ENCODE results near the gene FAM131B.
A peak's percentile ranks its signal among the peaks of the same experiment; 100 is the strongest.

Gene FAM131B

DNA sequence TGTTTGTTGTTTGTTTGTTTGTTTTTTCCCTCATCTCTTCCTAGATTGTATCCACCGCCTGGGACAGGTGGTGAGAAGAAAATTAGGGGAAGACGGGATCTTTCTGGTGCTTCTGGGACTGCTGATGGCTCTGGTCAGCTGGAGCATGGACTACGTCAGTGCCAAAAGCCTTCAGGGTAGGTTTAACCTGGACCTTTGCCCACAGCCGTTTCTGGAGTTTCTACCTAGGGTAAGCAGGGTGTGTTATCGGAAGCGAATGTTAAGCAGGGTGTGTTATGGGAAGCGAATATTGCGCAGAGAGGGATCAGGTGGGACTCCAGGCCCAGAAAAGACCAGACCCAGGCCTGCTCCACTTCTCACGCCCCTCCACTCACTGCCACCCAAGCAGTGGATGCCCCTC is 41.9 kb downstream of the FAM131B start:
- no peak for DNase-seq

DNA sequence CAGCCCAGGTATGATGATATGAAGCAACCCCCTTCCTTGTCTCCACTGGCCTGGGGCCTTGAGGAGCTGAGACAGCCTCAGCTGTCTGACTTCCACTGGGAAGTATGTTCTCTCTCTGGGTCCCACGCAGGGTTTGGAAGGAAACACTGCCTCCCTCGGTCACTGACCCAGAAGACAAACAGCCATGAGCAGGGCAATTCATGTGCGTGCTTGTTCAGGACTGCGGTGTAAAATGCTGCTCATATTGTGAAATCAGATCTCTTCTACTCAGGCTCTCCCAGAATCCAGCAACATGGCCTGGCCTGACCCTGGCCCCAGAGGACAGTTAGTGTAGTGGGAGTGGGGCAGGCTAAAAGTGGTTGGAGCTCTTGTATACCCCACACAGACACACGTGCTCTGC is 43.9 kb downstream of the FAM131B start:
- DNase-seq = no peak

DNA sequence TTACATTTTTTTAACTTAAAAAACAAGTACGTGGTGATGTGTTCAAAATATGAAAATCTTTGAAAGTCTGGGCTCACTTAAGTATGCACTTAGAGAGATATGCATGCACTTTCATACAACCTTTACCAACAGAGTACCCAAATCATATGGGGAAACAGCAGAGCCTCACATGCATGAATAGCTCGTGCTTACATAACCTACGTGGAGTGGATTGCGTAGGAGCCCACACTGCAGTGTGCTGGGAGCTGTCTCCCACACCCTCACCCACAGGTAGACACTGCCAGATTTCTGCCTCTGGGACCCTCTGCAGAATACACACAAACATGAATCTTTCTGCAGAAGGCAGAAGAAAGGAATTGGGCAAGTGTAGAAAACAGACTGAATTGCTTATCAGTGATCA is 46.0 kb downstream of the FAM131B start:
- no peak for DNase-seq

DNA sequence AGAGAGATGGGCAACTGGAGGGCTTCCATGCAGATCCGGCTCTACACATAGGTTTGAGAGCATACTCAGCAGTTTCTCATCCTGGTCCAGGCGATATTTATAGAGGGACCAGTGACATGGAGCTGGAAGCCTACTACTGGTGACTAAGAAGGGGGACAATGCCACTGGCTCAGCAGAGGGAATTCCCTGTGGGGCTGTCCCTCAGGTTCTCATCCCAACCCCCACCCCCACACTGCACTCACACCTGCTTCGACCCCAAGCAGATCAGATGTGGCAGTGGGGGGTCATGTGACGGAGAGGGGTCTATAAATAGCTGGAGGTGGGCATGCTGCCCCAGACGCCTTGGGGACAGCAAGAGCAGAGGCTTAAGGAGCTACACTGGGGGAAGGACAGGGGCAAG is 46.7 kb downstream of the FAM131B start, which contains the start of gene CLCN1:
Gene CLCN1, plus strand, starts transcription at position 336 of the 400 bp plus-strand sequence. CDS start 102 bp downstream, outside the sequence.
- no peak for DNase-seq

DNA sequence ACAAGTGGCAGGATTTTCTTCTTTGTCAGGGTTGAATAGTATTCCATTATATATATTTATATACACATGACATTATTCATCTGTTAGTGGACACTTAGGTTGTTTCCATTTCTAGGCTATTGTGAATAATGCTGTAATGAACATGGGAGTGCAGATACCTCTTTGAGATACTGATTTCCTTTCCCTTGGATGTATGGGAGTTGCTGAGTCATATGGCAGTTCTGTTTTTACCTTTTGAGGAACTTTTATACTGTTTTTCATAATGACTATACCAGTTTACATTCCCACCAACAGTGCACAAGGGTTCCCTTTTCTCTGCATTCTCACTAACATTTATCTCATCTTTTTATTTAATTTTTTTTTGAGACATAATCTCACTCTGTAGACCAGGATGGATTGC is 48.4 kb downstream of the FAM131B start:
- DNase-seq = no peak

DNA sequence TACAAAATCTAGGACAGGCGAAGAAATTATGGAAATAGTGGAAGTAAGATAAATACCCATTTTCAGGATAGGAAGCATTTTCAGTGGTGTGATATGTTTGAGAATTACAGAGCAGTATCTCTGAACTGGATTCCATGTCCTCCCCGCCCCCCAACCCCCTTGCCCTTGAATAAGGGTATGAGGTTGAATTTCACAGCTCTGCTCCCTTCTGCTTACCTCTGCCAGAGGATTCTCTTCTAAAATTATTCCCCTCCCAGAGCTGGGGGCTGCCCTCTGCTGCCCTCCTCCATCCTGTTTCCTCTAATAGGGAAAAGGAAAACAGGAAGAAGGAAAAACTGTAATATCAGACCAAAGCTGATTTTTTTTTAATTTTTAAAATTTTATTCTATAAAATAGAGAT is 53.9 kb downstream of the FAM131B start:
- no peak for DNase-seq

DNA sequence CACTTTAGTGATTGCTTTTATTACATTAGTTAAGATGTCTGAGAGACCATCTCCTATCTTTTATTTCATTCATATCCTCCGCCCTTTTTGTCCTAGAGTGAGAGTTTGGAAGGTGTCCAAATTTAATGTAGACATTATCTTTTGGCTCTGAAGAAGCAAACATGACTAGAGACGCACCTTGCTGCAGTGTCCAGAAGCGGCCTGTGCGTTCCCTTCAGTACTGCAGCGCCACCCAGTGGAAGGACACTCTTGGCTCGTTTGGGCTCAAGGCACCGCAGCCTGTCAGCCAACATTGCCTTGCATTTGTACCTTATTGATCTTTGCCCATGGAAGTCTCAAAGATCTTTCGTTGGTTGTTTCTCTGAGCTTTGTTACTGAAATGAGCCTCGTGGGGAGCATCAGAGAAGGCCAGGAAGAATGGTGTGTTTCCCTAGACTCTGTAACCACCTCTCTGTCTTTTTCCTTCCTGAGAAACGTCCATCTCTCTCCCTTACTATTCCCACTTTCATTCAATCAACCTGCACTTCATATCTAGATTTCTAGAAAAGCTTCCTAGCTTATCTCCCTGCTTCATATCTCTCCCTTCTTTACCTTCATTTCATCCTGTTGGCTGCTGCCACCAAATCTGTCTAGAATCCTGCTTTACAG is 57.0 kb downstream of the FAM131B start:
- DNase-seq = peak; percentile 11

DNA sequence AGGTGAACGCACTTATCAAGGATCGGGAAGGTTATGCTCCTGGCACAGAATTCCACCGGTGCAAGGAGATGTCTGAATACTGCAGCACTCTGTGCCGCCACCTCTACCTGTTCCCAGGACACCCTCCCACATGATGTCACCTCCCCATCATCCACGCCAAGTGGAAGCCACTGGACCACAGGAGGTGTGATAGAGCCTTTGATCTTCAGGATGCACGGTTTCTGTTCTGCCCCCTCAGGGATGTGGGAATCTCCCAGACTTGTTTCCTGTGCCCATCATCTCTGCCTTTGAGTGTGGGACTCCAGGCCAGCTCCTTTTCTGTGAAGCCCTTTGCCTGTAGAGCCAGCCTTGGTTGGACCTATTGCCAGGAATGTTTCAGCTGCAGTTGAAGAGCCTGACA is 57.6 kb downstream of the FAM131B start:
- no peak for DNase-seq

DNA sequence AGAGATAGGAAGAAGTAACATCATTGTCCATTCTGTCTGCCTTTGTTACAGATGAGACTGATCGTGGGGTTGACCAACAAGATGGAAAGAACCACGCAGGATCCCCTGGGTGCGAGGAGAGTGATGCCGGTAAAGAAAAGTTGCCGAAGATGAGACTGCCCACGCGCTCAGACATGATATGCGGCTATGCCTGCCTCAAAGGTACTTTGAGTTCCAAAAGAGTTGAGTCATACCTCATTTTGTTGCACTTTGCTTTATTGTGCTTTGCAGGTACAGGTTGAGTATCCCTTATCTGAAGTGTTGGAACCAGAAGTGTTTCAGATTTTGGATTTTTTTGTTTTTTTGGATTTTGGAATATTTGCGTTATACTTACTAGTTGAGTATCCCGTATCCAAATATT is 58.8 kb downstream of the FAM131B start:
- DNase-seq = no peak
